H9 (cell line): ENCODE measurements around the gene GALR1. TPM values are rescaled to one million over a fixed set of nuclear protein-coding genes. Genes with fewer than 3 reads are reported as not detected.

Source experiments
- DNase-seq: peaks from one replicate; pipeline ENCODE4 v3.0.0-alpha.2; 2017
- H2AFZ ChIP-seq: one replicate; pipeline ENCODE4 v1.6.1; 2013; ENCODE audit warnings: mild to moderate bottlenecking, low read length, control low read depth, moderate library complexity
- H2AK5ac ChIP-seq: 2 replicates; pipeline ENCODE4 v1.6.1; 2013; ENCODE audit warnings: low read length, control low read depth, mixed read lengths; ENCODE audit not compliant: insufficient read length
- H2BK120ac ChIP-seq: one replicate; pipeline ENCODE4 v1.6.1; 2013; ENCODE audit warnings: low read depth, mild to moderate bottlenecking, low read length, control low read depth, inconsistent platforms; ENCODE audit not compliant: poor library complexity, severe bottlenecking
- H2BK12ac ChIP-seq: 2 replicates; pipeline ENCODE4 v1.6.1; 2013; ENCODE audit warnings: low read length, control low read depth, mixed read lengths, low read depth; ENCODE audit not compliant: insufficient read length
- H2BK15ac ChIP-seq: 2 replicates; pipeline ENCODE4 v1.6.1; 2013; ENCODE audit warnings: low read depth, low read length, control low read depth
- H2BK20ac ChIP-seq: one replicate; pipeline ENCODE4 v1.6.1; 2013; ENCODE audit warnings: low read depth, mild to moderate bottlenecking, low read length, control low read depth, inconsistent platforms; ENCODE audit not compliant: poor library complexity, severe bottlenecking
- H2BK5ac ChIP-seq: 2 replicates; pipeline ENCODE4 v1.6.1; 2013; ENCODE audit warnings: low read length, control low read depth, mixed read lengths; ENCODE audit not compliant: insufficient read length
- H3K14ac ChIP-seq: 2 replicates; pipeline ENCODE4 v1.6.1; 2013; ENCODE audit warnings: low read length, control low read depth; ENCODE audit not compliant: insufficient read depth
- H3K18ac ChIP-seq: 2 replicates; pipeline ENCODE4 v1.6.1; 2013; ENCODE audit warnings: low read depth, mild to moderate bottlenecking, mixed read lengths, low read length, control low read depth; ENCODE audit not compliant: insufficient read length
- H3K23ac ChIP-seq: 2 replicates; pipeline ENCODE4 v1.6.1; 2013; ENCODE audit warnings: low read length, control low read depth, mixed read lengths, low read depth; ENCODE audit not compliant: insufficient read length
- H3K23me2 ChIP-seq: 2 replicates; pipeline ENCODE4 v1.6.1; 2013; ENCODE audit warnings: low read depth, mild to moderate bottlenecking, mixed read lengths, low read length, control low read depth; ENCODE audit not compliant: insufficient read length, poor library complexity, severe bottlenecking
- H3K27ac ChIP-seq: 2 replicates; pipeline ENCODE4 v1.5.1; 2013; ENCODE audit warnings: low read length, control low read depth, mixed read lengths, low read depth; ENCODE audit not compliant: insufficient read length
- H3K27me3 ChIP-seq: 2 replicates; pipeline ENCODE4 v1.6.1; 2013; ENCODE audit warnings: low read length, control low read depth, inconsistent platforms; ENCODE audit not compliant: insufficient read depth
- H3K4ac ChIP-seq: 2 replicates; pipeline ENCODE4 v1.6.1; 2013; ENCODE audit warnings: low read depth, mild to moderate bottlenecking, control low read depth, inconsistent platforms, low read length, moderate library complexity
- H3K4me1 ChIP-seq: 2 replicates; pipeline ENCODE4 v1.6.1; 2013; ENCODE audit warnings: low read length, control low read depth, inconsistent platforms; ENCODE audit not compliant: insufficient read depth
- H3K4me2 ChIP-seq: 2 replicates; pipeline ENCODE4 v1.6.1; 2013; ENCODE audit warnings: low read length, control low read depth, mixed read lengths; ENCODE audit not compliant: insufficient read length, insufficient read depth
- H3K56ac ChIP-seq: 2 replicates; pipeline ENCODE4 v1.6.1; 2013; ENCODE audit warnings: low read depth, mild to moderate bottlenecking, mixed read lengths, low read length, control low read depth; ENCODE audit not compliant: insufficient read length
- H3K79me1 ChIP-seq: 2 replicates; pipeline ENCODE4 v1.6.1; 2013; ENCODE audit warnings: low read depth, mild to moderate bottlenecking, moderate library complexity, low read length, control low read depth, inconsistent platforms; ENCODE audit not compliant: insufficient read depth, poor library complexity, severe bottlenecking
- H3K79me2 ChIP-seq: 2 replicates; pipeline ENCODE4 v1.6.1; 2013; ENCODE audit warnings: low read length, control low read depth, inconsistent platforms; ENCODE audit not compliant: insufficient read depth
- H3K9ac ChIP-seq: 2 replicates; pipeline ENCODE4 v1.6.1; 2013; ENCODE audit warnings: low read length, control low read depth, mixed read lengths; ENCODE audit not compliant: insufficient read length; ENCODE audit errors: extremely low read depth
- H3K9me3 ChIP-seq: one replicate; pipeline ENCODE4 v1.6.1; 2013; ENCODE audit warnings: low read depth, low read length, inconsistent platforms; ENCODE audit not compliant: control insufficient read depth
- H3T11ph ChIP-seq: one replicate; pipeline ENCODE4 v1.6.1; 2013; ENCODE audit warnings: mild to moderate bottlenecking, low read length, control low read depth, inconsistent platforms
- H4K20me1 ChIP-seq: one replicate; pipeline ENCODE4 v1.6.1; 2013; ENCODE audit not compliant: control insufficient read depth, insufficient read length, insufficient read depth
- H4K5ac ChIP-seq: 2 replicates; pipeline ENCODE4 v1.6.1; 2013; ENCODE audit warnings: low read depth, mild to moderate bottlenecking, mixed read lengths, low read length, control low read depth; ENCODE audit not compliant: insufficient read length
- H4K8ac ChIP-seq: replicated peaks from 2 replicates; pipeline ENCODE4 v1.6.1; 2013; ENCODE audit warnings: low read length, control low read depth, mixed read lengths, low read depth; ENCODE audit not compliant: insufficient read length
- H4K91ac ChIP-seq: 2 replicates; pipeline ENCODE4 v1.6.1; 2013; ENCODE audit warnings: low read depth, mild to moderate bottlenecking, moderate library complexity, mixed read lengths, low read length, control low read depth; ENCODE audit not compliant: insufficient read length
- H3K27ac Mint-ChIP-seq, 3 experiments: 2 replicates in 2 of 3; 3 replicates in 1 of 3; pipeline ENCODE4 v1.8.0; 2020 to 2021; ENCODE audit warnings: mixed read lengths in 3 of 3, mild to moderate bottlenecking in 1 of 3, moderate library complexity in 1 of 3
- H3K27me3 Mint-ChIP-seq: 2 replicates; pipeline ENCODE4 v1.8.0; 2021; ENCODE audit warnings: low read depth, mild to moderate bottlenecking, moderate library complexity, mixed read lengths
- H3K36me3 Mint-ChIP-seq, 3 experiments: 2 replicates in 2 of 3; 3 replicates in 1 of 3; pipeline ENCODE4 v1.8.0; 2020 to 2021; ENCODE audit warnings: low read depth in 3 of 3, mixed read lengths in 3 of 3; ENCODE audit not compliant: insufficient read depth in 1 of 3
- H3K4me1 Mint-ChIP-seq, 2 experiments: 2 replicates each; pipeline ENCODE4 v1.8.0; 2020; ENCODE audit warnings: mixed read lengths in 2 of 2
- H3K4me3 Mint-ChIP-seq, 2 experiments: 2 replicates in 1 of 2; 3 replicates in 1 of 2; pipeline ENCODE4 v1.8.0; 2020 to 2021; ENCODE audit warnings: mild to moderate bottlenecking in 2 of 2, mixed read lengths in 2 of 2, moderate library complexity in 1 of 2
- H3K9me3 Mint-ChIP-seq, 2 experiments: 2 replicates in 1 of 2; 3 replicates in 1 of 2; pipeline ENCODE4 v1.8.0; 2020; ENCODE audit warnings: mild to moderate bottlenecking in 2 of 2, mixed read lengths in 2 of 2, moderate library complexity in 1 of 2
- CTCF ChIP-seq: fragments of 200-600 bp; sonication (generic); conservative IDR thresholded peaks from 3 replicates; pipeline ENCODE4 v1.8.0; 2021; ENCODE audit warnings: antibody characterized with exemption, mild to moderate bottlenecking
- WGBS: extraction: QIAGEN DNeasy Blood & Tissue Kit; methylation state at CpG from one replicate; pipeline ENCODE4 v1.1.7; 2013; ENCODE audit warnings: missing lambda C conversion rate, low lambda C conversion rate, mixed read lengths; ENCODE audit not compliant: insufficient read length; ENCODE audit errors: extremely low coverage; 5-methylcytosine and 5-hydroxymethylcytosine counted together
- total RNA-seq: library from RNA; stranded (reverse); gene quantifications from 2 replicates; pipeline ENCODE4 v1.2.1, GENCODE V29; 2021

GALR1 gene
- total RNA-seq, 1 experiment from 2014 or later = 0.07 TPM

GRCh38 chr18:77314511-77314910, 64.9 kb downstream of the GALR1 start:
- Histone ChIP-seq H2BK12ac (no peak overlapping the region), H3K18ac (no peak overlapping the region), H3K27ac (no peak overlapping the region), H3K56ac (no peak overlapping the region), H3K79me1 (no peaks in the 10 kb centered on the region), H3K14ac (no peak overlapping the region), H3K4ac (no peak overlapping the region), H3K23ac (no peak overlapping the region), H2BK120ac (no peak overlapping the region), H4K91ac (no peak overlapping the region), H2AK5ac (no peak overlapping the region), H3K27me3 (no peaks in the 10 kb centered on the region; the same call in 1 of the 2 replicates), H3K23me2 (no peaks in the 10 kb centered on the region), H3K9me3 (no peaks in the 10 kb centered on the region), H4K20me1 (no peaks in the 10 kb centered on the region), H2BK20ac (no peak overlapping the region), H3K4me2 (no peak overlapping the region), H2BK5ac (no peak overlapping the region), H3K9ac (no peak overlapping the region), H4K5ac (no peak overlapping the region), H2AFZ (no peak overlapping the region), H2BK15ac (no peak overlapping the region), H3K4me1 (peaks cover 3% of the 10 kb centered on the region; the same call in 1 of the 2 replicates), H3T11ph (no peak overlapping the region), H3K79me2 (no peaks in the 10 kb centered on the region), H4K8ac (no peak overlapping the region)
- H3K27me3 Mint-ChIP-seq = no peaks in the 10 kb centered on the region; the same call in 1 of the 2 replicates
- no peaks in the 10 kb centered on the region for H3K36me3 Mint-ChIP-seq
- H3K4me3 Mint-ChIP-seq = no peak overlapping the region
- WGBS = no CpG with 5 or more reads among the region's 6 CpGs
- H3K9me3 Mint-ChIP-seq = no peaks in the 10 kb centered on the region
- H3K27ac Mint-ChIP-seq = no peak overlapping the region
- peaks cover 4 to 16% of the 10 kb centered on the region in 2 experiments for H3K4me1 Mint-ChIP-seq
- no peak for DNase-seq
- TF ChIP-seq CTCF = no peak
